Thyroid gland (tissue), 4 donors: ENCODE measurements around the gene SMC1A.

Experiments used
- CTCF ChIP-seq, 6 experiments: fragments of 200-600 bp in 3 of 6; fragments of 450-650 bp in 3 of 6; sonication (generic) in 3 of 6; IDR thresholded peaks; one replicate each; pipeline ENCODE4 v1.5.1; 2016 to 2019; ENCODE audit warnings: antibody characterized with exemption in 6 of 6, mild to moderate bottlenecking in 2 of 6, inconsistent platforms in 1 of 6, moderate library complexity in 1 of 6
- POLR2A ChIP-seq, 2 donors: fragments of 450-650 bp; IDR thresholded peaks; one replicate each; pipeline ENCODE4 v1.6.1; 2017; ENCODE audit warnings: antibody characterized with exemption in 2 of 2, mild to moderate bottlenecking in 2 of 2, moderate library complexity in 1 of 2

GRCh38 chrX:53356186-53356585, 66.3 kb downstream of the SMC1A start:
- TF ChIP-seq CTCF (IDR thresholded peaks at IDR 0.05) (no peak), POLR2A (IDR thresholded peaks at IDR 0.05) (no peak)
